ENCODE results near the gene PARP12. TPM values are rescaled to one million over a fixed set of nuclear protein-coding genes. Genes with fewer than 3 reads are reported as not detected.
"Not testable (repeated sequence)": the region's sequence is repeated elsewhere in the genome, so short reads cannot be mapped to it uniquely, and the experiment has no call there.

The PARP12 gene, protein sequence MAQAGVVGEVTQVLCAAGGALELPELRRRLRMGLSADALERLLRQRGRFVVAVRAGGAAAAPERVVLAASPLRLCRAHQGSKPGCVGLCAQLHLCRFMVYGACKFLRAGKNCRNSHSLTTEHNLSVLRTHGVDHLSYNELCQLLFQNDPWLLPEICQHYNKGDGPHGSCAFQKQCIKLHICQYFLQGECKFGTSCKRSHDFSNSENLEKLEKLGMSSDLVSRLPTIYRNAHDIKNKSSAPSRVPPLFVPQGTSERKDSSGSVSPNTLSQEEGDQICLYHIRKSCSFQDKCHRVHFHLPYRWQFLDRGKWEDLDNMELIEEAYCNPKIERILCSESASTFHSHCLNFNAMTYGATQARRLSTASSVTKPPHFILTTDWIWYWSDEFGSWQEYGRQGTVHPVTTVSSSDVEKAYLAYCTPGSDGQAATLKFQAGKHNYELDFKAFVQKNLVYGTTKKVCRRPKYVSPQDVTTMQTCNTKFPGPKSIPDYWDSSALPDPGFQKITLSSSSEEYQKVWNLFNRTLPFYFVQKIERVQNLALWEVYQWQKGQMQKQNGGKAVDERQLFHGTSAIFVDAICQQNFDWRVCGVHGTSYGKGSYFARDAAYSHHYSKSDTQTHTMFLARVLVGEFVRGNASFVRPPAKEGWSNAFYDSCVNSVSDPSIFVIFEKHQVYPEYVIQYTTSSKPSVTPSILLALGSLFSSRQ
- 15.8 and 17.4 TPM in 2 replicates for total RNA-seq
- polyA plus RNA-seq (2012): 5.4 TPM

DNA sequence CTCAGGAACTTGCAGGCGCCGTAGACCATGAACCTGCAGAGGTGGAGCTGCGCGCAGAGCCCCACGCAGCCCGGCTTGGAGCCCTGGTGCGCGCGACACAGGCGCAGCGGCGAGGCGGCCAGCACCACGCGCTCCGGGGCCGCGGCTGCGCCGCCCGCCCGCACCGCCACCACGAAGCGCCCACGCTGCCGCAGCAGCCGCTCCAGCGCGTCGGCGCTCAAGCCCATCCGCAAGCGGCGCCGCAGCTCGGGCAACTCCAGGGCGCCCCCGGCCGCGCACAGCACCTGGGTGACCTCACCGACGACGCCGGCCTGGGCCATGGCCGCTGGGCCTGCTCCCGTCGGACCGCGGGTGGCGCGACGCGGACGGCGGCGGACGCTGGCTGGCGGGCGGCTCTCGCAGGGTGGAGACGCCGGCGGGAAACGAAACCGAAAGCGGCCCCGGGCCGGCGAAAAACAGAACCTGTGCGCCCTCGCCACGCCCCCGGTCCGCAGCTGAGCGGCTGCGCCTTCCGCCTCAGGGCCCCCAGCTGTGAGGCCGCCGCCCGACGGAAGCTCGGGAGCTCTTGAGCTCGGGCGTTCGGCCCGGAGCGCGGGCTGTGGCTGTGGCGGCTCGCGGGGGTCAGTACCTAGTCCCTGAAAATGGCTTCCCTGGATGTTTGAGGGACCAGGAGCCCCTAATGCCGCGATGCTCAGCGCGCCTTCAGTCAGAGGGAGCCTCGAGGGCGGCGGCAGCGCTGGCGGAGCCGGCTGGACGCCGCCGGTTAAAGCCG, at the start of gene PARP12:
Gene PARP12, minus strand, starts transcription at position 424 of the 772 bp plus-strand sequence. Its CDS starts 104 bp downstream, at position 320.
- DNase-seq (ENCODE audit: low read depth): peak; percentile 83

DNA sequence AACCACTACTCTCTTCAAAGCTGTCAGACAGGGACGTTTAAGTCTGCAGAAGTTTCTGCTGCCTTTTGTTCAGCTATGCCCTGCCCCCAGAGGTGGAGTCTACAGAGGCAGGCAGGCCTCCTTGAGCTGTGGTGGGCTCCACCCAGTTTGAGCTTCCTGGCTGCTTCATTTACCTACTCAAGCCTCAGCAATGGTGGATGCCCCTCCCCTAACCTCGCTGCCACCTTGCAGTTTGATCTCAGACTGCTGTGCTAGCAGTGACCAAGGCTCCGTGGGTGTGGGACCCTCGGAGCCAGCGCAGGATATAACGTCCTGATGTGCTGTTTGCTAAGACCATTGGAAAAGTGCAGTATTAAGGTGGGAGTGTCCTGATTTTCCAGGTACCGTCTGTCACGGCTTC, 46.0 kb upstream of the PARP12 start:
- not testable (repeated sequence) for DNase-seq (ENCODE audit: low read depth)

DNA sequence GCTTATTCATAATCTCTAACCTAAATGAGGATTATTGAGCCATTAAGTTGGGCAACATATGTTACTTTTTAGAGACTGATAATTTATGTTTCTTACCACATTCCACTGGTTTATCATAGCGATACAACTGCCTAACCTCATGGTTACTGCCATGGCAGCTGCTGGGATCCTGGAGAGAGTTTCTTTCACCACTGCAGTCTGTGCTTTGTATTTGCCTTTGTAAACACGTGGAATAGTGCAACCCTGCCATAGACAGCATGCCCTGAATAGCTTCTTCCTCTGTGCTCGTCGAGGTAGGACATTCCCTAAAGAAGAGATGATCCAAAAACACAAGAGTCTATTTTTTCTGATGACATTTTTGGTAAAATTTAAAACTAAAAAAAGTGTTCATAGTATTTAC, 33.7 kb upstream of the PARP12 start:
- DNase-seq (ENCODE audit: low read depth): no peak

DNA sequence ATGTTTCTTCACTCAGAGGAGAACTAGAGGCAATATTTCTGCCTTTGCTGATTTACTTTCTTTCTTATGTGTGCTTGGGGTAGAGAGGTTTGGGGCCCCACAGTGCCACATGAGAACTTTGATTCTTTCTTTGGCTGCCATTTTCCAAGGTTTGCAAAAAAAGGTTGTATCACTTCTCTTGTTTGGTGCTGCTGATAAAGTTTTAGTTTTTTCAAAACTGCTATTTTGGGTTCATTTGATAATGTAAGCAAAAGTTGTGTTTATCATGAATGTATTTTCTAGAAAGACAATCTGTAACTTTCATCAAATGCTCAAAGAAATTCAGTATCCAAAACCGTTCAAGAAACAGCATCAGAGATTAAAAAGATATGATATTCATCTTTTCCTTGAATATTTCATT, 30.6 kb upstream of the PARP12 start:
- no peak for DNase-seq (ENCODE audit: low read depth)

DNA sequence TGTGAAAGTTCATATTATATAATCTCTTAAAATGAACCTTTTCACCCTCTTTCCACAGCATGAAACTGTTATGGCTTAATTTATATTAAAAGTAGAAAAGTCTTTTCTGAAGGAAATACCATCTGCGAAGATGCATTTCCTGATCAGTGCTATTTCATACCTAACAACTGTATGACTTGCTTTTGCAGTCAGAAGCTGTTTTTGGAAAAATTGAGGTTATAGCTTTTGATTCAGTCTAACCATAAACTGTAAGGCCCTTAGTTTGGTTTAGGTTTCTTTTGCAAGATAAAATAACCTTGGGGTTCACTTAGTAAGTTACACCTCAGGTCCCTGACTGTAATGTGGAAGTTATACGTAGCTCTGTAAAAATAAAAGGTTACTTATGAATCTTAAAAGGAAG, 22.7 kb upstream of the PARP12 start:
- DNase-seq (ENCODE audit: low read depth): no peak

DNA sequence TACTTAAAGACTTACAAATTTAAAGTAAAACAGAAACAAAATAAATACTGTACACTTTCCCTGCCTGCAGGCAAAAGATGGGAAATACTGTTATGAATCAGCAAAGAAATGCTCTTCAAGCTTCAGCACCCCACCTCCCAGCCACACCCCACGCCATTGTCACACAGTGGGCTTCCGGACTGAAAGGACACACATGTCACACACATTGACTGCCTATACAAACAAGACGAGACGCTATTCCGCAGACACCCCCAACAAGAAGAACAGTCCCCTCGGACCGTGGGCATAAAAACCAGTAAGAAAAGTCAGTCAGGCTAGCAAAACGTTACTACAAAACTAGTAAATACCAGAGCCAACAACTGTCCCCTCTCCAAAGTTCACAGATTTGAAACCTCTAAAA, 22.2 kb upstream of the PARP12 start:
- DNase-seq (ENCODE audit: low read depth): no peak

DNA sequence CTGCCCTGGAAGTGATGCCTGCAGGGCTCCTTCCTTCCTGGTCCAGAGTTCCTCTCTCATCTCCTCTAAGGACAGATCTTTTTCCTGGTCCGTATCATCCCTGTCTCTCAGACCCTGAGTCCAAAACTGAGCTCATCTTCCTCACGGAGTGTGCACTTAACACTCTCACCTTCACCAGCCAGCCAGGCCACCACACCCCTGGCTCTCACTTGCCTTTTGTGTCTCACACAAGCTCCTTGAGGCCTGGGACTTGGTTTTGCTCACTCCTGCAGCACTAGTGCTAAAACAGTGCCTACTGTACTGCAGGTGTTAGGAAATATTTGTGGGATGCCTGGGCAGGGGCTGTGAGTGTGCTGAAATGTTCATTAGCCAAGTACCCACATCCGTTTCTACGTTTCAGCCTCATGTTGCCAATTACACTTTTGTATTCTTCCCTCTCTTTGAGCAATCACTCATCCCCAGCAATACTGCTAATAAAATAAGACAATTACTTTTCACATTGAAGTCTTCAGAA, 21.4 kb upstream of the PARP12 start:
- DNase-seq (ENCODE audit: low read depth): no peak

DNA sequence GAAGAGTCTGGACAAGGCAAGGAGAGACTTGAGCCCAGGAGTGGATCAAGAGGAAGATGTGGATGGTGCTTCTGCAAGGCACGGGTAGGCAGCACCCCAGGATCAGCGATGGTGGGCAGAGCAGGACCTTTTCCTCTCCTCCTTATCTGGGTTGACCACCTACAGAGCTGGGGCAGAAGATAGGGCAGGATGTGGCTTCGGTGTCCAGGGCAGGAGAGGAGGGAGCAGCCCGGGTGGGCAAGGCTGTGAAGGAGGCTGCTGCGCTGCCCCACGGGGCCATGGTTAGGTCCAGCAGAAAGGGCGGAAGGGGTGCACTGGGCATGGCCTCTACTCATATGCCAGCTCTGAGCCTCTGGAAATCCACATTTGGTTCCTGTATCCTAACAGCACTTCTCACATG, 20.0 kb upstream of the PARP12 start:
- no peak for DNase-seq (ENCODE audit: low read depth)

DNA sequence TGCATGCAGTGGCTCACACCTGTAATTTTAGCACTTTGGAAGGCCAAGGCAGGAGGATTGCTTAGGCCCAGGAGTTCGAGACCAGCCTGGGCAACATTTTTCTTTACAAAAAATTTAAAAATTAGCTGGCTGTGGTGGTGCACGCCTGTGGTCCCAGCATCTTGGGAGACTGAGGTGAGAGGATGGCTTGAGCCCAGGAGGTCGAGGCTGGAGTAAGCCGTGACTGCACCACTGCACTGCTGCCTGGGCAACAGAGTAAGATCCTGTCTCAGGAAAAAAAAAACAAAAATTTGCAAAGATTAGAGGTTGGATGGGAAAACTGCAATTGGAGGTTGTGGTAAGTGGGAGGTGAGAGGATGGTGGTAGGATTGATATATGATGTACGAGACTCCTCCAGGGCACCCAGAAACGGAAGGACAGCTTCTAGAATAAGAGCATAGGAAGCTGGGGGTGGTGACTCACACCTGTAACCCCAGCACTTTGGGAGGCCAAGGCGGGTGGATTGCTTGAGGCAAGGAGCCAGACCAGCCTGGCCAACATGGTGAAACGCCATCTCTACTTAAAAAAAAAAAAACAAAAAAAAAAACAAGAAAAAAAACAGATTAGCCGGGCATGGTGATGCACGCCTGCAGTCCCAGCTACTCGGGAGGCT, 19.1 kb upstream of the PARP12 start:
- DNase-seq (ENCODE audit: low read depth): no peak

DNA sequence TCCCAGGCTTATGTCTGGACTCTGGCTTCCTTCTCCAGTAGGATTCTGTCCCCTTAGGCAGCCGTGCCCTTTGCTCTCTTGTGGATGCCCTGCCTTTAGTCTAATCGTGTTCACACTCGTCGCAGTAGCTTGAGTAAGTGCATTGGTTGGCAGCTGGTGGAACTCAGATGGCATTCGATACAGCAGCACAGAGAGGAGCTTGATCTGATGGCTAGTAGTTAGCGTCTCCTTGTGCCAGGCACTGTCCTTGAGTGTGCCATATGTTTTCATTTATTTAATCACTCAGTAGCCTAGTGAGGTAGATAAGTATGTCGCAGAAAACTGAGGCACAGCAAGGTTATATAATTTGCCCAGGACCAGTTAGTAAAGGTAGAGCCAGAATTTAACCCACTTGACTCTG, 18.2 kb upstream of the PARP12 start:
- no peak for DNase-seq (ENCODE audit: low read depth)

DNA sequence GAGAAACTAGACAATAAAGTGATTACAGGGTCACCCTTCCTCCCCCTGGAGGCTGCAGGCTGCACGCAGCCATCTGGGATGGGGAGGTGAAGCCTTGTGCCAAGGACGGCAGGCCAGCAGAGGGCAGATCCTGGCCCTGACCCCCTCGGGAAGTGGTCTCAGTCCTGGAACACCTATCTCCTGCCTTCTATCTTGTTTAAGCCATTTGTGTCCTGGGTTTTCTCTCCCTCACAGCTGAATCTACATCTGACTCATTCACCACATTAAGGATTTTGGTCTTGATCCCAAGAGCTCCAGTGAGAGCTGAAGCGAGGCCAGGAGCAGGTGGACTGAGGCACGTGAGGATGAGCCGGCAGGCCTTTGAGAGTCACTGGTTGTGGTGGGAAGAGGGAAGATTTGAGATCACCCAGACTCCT, 16.4 kb upstream of the PARP12 start:
- peak; percentile 99 for DNase-seq (ENCODE audit: low read depth)

DNA sequence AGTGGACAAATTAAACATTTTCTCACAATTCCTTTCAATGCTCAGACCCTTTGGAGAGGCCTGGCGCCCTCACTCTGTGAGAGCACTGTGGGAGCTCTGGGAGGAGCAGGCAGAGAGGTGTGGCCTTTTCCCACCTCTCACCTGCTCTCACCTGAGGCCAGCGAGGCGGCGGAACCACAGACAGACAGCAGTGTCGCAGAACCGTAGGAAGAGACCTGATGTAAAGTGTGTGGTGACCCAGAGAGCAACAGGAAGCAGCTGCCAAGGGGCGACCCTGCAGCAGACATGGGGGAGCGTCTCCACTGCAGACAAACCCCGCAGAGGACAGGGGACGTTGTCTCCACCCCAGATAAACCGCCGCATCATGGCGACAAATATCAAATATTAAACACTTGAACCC, 15.6 kb upstream of the PARP12 start:
- DNase-seq (ENCODE audit: low read depth): no peak

DNA sequence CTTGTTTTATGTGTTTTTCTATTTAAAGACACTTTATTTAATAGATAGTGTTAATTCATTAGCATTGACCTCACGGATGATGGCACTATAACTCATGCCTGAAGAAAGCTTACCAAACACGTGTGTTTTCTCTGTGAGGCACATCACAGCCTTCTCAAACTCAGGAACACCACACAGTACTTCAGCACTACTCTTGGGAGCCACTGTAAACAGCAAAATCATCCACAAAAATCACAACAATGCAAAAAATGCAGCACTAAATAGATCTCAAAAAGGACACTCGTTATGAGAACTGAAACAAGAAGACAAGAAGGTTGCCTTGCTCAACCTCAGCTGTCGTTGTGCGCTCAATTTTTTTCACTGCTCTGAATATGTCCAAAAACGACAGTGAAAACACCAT, 12.0 kb upstream of the PARP12 start:
- peak; percentile 29 for DNase-seq (ENCODE audit: low read depth)

DNA sequence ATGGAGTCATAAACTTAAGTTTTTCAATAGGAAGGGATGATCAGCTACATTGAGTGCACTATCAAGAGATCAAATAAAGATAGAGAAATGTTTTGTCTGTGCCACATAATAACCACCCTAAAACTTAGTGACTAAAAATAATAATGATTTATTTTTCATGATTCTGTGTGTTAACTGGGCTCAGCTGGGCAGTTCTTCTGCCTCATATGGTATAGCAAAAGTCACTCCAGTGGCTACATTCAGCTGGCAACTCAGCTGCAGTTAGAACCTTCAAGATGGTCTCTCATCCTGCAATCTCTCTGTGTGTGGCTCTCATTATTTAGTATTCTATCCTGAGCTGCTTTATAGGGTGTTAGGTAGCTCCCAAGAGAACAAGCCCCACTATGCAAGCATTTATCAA, 7.8 kb upstream of the PARP12 start:
- no peak for DNase-seq (ENCODE audit: low read depth)

DNA sequence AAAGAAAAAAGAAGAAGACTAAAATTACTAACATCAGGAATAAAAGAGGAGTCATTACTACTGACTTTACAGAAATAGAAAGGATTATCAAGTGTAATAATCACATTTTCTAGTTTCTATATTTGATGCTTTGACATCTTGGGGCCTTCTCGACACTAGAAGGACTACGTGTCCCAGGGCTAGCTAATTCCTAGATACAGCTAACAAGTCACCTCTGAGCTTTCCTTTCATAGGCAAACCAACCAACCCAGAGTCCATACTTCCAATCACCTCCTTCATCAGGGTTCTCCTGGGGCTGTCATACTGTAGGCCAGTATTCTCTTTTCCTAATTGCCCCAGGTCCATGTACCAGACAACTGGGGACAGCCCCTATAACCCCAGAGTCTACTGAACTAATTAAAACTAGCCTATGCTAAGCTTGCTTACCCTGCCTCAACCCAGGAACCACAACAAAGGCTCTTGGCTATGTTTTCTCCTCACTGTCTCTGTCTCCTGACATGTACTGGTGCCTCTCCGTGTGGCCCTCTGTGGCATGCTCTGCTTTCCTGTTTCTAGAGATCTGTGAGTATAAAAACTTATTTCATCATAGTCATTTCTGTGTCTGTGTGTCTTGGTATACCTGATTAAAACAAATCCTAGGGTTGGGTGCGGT, 6.7 kb upstream of the PARP12 start:
- DNase-seq (ENCODE audit: low read depth): no peak

DNA sequence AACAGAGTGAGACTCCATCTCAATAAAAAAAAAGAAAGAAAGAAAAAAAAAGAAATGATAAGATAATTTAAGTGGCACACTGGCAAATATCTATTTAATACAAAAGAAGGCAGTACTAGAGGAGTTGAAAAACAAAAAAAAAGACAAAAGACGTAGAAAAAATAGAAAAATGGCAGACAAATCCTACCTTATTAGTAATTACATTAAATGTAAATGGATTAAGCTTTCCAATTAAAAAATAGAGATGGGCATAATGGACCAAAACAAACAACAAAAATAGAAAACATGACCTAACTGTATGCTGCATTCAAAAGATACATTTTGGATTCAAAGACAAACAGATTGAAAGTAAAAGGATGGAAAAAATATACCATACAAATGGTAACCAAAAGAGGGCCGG, 5.3 kb upstream of the PARP12 start:
- no peak for DNase-seq (ENCODE audit: low read depth)

DNA sequence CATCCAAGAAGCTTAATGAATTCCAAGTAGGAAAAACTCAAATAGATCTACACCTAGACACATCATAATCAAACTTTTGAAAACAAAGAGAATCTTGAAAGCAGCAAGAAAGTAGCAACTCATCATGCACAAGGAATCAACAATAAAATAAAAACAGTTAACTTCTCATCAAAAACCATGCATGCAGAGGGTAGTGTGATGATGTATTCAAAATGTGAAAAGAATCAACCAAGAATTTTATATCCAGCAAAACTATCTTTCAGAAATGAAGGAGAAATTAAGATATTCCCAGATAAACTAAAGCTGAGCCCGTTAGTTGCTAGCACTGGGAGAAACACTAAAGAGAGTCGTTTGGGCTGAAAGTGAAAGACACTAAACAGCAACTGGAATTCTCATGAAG, 4.3 kb upstream of the PARP12 start:
- no peak for DNase-seq (ENCODE audit: low read depth)

DNA sequence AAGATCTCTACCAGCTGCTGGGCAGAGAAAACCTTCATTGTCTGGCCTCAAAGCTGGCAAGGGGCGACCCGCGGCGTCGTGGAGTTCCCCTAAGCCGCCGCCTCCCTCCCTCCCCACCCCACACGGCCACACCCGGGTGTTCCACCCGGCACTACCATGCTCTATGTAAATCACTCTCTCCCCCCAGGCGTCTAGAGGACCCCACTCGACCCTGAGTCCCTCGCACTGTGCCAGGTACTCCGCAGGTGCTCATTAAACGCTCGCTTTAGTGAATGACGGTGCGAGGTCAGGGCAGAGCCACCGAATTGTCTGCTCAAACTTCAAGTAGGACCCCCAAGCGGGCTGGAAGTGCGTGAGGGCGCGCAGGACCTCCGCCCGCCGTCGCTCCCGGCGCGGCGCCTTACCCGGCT, 628 bp downstream of the PARP12 start:
- no peak for DNase-seq (ENCODE audit: low read depth)

DNA sequence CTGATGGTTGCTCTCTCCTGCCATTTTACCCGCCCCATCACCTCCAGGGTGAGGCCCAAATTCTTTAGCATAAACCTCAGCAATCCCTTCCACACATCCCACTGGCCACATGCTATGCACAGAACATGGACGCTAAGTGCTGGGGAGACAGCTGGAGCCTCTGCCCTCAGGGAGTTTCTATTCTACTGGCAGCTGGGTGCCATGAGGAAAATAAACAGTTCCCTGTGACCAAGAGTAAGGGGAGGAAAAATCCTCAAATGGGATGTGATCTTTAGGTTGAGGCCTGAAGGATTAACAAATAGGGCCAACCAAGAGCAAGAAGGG, 1.2 kb downstream of the PARP12 start:
- DNase-seq (ENCODE audit: low read depth): no peak

DNA sequence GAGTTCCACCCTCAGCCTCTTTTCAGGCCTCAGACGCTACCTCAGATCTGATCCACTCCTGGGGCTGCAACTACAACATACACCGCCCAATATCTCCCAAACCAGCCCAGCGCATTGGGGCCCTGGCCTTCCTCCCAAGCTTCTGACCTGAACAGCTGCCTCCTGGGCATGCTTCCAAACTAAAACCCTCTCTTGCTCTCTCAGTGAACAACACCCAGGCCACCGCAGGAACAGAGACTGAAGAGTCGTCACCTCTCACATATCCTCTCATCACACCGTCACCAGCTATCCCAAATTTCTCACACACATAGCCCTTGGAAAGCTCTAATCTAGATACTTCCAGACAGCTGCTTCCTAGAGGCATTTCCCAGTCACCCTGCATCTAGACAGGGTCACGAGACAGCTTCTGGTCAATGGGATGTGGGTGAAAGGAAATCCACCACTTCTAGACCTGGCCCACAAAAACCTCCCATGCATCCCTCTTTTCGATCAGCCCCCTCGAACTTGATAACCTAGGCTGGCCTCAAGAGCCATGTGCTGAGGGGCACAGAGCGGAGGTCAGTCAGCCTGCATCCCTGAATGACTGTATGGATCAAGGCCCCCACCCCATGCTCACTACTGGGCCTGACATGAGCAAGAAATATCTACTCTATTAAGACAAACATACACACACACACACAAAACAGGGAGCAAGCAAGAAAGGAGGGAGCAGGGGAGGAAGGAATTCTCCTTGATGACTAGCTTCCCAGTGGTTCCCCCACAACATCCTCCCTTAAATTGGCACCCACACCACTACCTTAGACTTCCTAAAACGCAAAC, 1.8 kb downstream of the PARP12 start:
- peak; percentile 99 for DNase-seq (ENCODE audit: low read depth)
